Mesenchymal stem cell (in vitro differentiated cells and primary cell): ENCODE measurements around the gene BSCL2.
A peak's percentile ranks its signal among the peaks of the same experiment; 100 is the strongest.
"Not testable (repeated sequence)": the region's sequence is repeated elsewhere in the genome, so short reads cannot be mapped to it uniquely, and the experiment has no call there.

Experiments
- DNase-seq: peaks from one replicate; pipeline ENCODE4 v3.0.0-alpha.2; 2013
- H2AFZ ChIP-seq: one replicate; pipeline ENCODE4 v1.6.1; 2013; ENCODE audit warnings: low read depth, mild to moderate bottlenecking, control low read depth, inconsistent platforms, low read length, moderate library complexity
- H2AK5ac ChIP-seq: 2 replicates; pipeline ENCODE4 v1.6.1; 2013; ENCODE audit warnings: low read length, moderate library complexity, mild to moderate bottlenecking, inconsistent platforms; ENCODE audit not compliant: severe bottlenecking
- H2BK120ac ChIP-seq: one replicate; pipeline ENCODE4 v1.6.1; 2013; ENCODE audit warnings: low read depth, mild to moderate bottlenecking, inconsistent platforms, low read length, moderate library complexity
- H2BK12ac ChIP-seq, 2 experiments: one replicate each; pipeline ENCODE4 v1.6.1; 2013; ENCODE audit warnings: inconsistent platforms in 2 of 2, low read length in 2 of 2, mild to moderate bottlenecking in 2 of 2, moderate library complexity in 2 of 2, control low read depth in 1 of 2
- H2BK15ac ChIP-seq: one replicate; pipeline ENCODE4 v1.6.1; 2013; ENCODE audit warnings: mild to moderate bottlenecking, low read depth, inconsistent platforms; ENCODE audit not compliant: poor library complexity, severe bottlenecking
- H2BK5ac ChIP-seq: 2 replicates; pipeline ENCODE4 v1.6.1; 2013; ENCODE audit warnings: low read depth, mild to moderate bottlenecking, low read length, control low read depth, inconsistent platforms; ENCODE audit not compliant: poor library complexity, severe bottlenecking
- H3K14ac ChIP-seq, 2 experiments: one replicate each; pipeline ENCODE4 v1.6.1; 2013; ENCODE audit warnings: inconsistent platforms in 2 of 2, low read length in 2 of 2, control low read depth in 1 of 2, mild to moderate bottlenecking in 1 of 2, moderate library complexity in 1 of 2
- H3K18ac ChIP-seq, 2 experiments: one replicate each; pipeline ENCODE4 v1.6.1; 2013; ENCODE audit warnings: inconsistent platforms in 2 of 2, low read length in 2 of 2, control low read depth in 1 of 2, low read depth in 1 of 2, mild to moderate bottlenecking in 1 of 2
- H3K23ac ChIP-seq, 2 experiments: one replicate each; pipeline ENCODE4 v1.6.1; 2013; ENCODE audit warnings: inconsistent platforms in 2 of 2, low read length in 2 of 2, mild to moderate bottlenecking in 2 of 2, moderate library complexity in 2 of 2, control low read depth in 1 of 2
- H3K27ac ChIP-seq: 2 replicates; pipeline ENCODE4 v1.5.1; 2013; ENCODE audit warnings: mild to moderate bottlenecking, moderate library complexity, low read length, control low read depth, inconsistent platforms; ENCODE audit not compliant: poor library complexity, severe bottlenecking
- H3K27me3 ChIP-seq, 2 experiments: 2 replicates each; pipeline versions ENCODE4 v1.6.1 to v1.7.0; 2013; ENCODE audit warnings: low read length in 2 of 2, mild to moderate bottlenecking in 2 of 2, moderate library complexity in 2 of 2, control low read depth in 1 of 2, inconsistent platforms in 1 of 2; ENCODE audit not compliant: control insufficient read depth in 1 of 2, insufficient read depth in 1 of 2
- H3K36me3 ChIP-seq, 2 experiments: 2 replicates each; pipeline versions ENCODE4 v1.6.1 to v1.7.0; 2013; ENCODE audit warnings: low read length in 2 of 2, control low read depth in 1 of 2, inconsistent platforms in 1 of 2, low read depth in 1 of 2, mild to moderate bottlenecking in 1 of 2; ENCODE audit not compliant: insufficient read depth in 2 of 2, control insufficient read depth in 1 of 2
- H3K4ac ChIP-seq, 2 experiments: one replicate each; pipeline ENCODE4 v1.6.1; 2013; ENCODE audit warnings: inconsistent platforms in 2 of 2, low read length in 2 of 2, mild to moderate bottlenecking in 2 of 2, moderate library complexity in 2 of 2, control low read depth in 1 of 2, low read depth in 1 of 2
- H3K4me1 ChIP-seq: 2 replicates; pipeline ENCODE4 v1.6.1; 2013; ENCODE audit warnings: low read depth, low read length, control low read depth; ENCODE audit not compliant: control insufficient read depth, insufficient read depth
- H3K4me2 ChIP-seq: 2 replicates; pipeline ENCODE4 v1.6.1; 2013; ENCODE audit warnings: low read length, mild to moderate bottlenecking, inconsistent platforms; ENCODE audit not compliant: poor library complexity, severe bottlenecking
- H3K4me3 ChIP-seq, 2 experiments: 2 replicates each; pipeline versions ENCODE4 v1.5.1 to v1.7.0; 2013; ENCODE audit warnings: low read length in 2 of 2, mild to moderate bottlenecking in 2 of 2, control low read depth in 1 of 2, low read depth in 1 of 2; ENCODE audit not compliant: insufficient read depth in 1 of 2
- H3K79me1 ChIP-seq: replicated peaks from 2 replicates; pipeline ENCODE4 v1.6.1; 2013; ENCODE audit warnings: mild to moderate bottlenecking, control low read depth, low read length, inconsistent platforms; ENCODE audit not compliant: poor library complexity, severe bottlenecking
- H3K9ac ChIP-seq: 2 replicates; pipeline ENCODE4 v1.7.0; 2013; ENCODE audit warnings: mild to moderate bottlenecking, low read length, moderate library complexity
- H3K9me3 ChIP-seq: 2 replicates; pipeline ENCODE4 v1.7.0; 2013; ENCODE audit warnings: mild to moderate bottlenecking, low read length; ENCODE audit not compliant: control insufficient read depth
- H4K8ac ChIP-seq: one replicate; pipeline ENCODE4 v1.6.1; 2013; ENCODE audit warnings: inconsistent platforms, mild to moderate bottlenecking, low read length, moderate library complexity
- H4K91ac ChIP-seq: one replicate; pipeline ENCODE4 v1.6.1; 2013; ENCODE audit warnings: mild to moderate bottlenecking, low read length, inconsistent platforms
- WGBS: methylation state at CpG from one replicate; pipeline ENCODE4 v1.1.7; 2013; ENCODE audit warnings: mixed read lengths; 5-methylcytosine and 5-hydroxymethylcytosine counted together

BSCL2 gene

GRCh38 chr11:62677714-62678113, 29.5 kb downstream of the BSCL2 start:
- Histone ChIP-seq H3K9me3 (no peaks in the 10 kb centered on the region), H3K4me1 (peaks cover 11% of the 10 kb centered on the region), H2BK15ac (no peak overlapping the region), H3K4ac (no peak overlapping the region), H3K18ac (no peak overlapping the region), H3K79me1 (peaks cover 9% of the 10 kb centered on the region), H3K14ac (no peak overlapping the region), H3K4me3 (peak overlapping the region in 1 of 2 experiments; percentile 98), H2BK5ac (no peak overlapping the region), H2BK120ac (no peak overlapping the region), H3K36me3 (peaks cover 16 to 37% of the 10 kb centered on the region in 2 experiments), H3K9ac (peak overlapping the region; percentile 98), H3K27ac (no peak overlapping the region), H4K91ac (no peak overlapping the region), H3K27me3 (no peaks in the 10 kb centered on the region), H4K8ac (no peak overlapping the region), H2BK12ac (no peak overlapping the region), H3K23ac (no peak overlapping the region), H2AK5ac (no peak overlapping the region), H2AFZ (no peak overlapping the region), H3K4me2 (peak overlapping the region; percentile 69)
- WGBS: 91% methylated on average over 15 of the region's 15 CpGs
- no peak for DNase-seq

GRCh38 chr11:62677156-62677555, 30.1 kb downstream of the BSCL2 start:
- Histone ChIP-seq H4K91ac (no peak overlapping the region), H3K27ac (no peak overlapping the region), H3K36me3 (peaks cover 16 to 37% of the 10 kb centered on the region in 2 experiments), H4K8ac (no peak overlapping the region), H3K9me3 (no peaks in the 10 kb centered on the region), H2BK120ac (no peak overlapping the region), H3K79me1 (peaks cover 8% of the 10 kb centered on the region), H2AFZ (no peak overlapping the region), H3K23ac (no peak overlapping the region), H2BK5ac (no peak overlapping the region), H3K27me3 (no peaks in the 10 kb centered on the region), H3K4me2 (no peak overlapping the region), H2AK5ac (no peak overlapping the region), H3K4me3 (peak overlapping the region in 1 of 2 experiments; percentile 98), H3K18ac (no peak overlapping the region), H3K4me1 (peaks cover 15% of the 10 kb centered on the region), H3K14ac (no peak overlapping the region), H3K9ac (peak overlapping the region; percentile 98), H2BK12ac (no peak overlapping the region), H2BK15ac (no peak overlapping the region), H3K4ac (no peak overlapping the region)
- WGBS: 89% methylated on average over 6 of the region's 6 CpGs
- no peak for DNase-seq

- no peak overlapping the region for H3K14ac ChIP-seq
- H3K4me2 ChIP-seq: no peak overlapping the region
- no peak overlapping the region for H3K4me3 ChIP-seq
- DNase-seq: no peak
- H2BK12ac ChIP-seq: no peak overlapping the region
- no peak overlapping the region for H2AK5ac ChIP-seq
- peaks cover 8% of the 10 kb centered on the region for H3K79me1 ChIP-seq
- no peak overlapping the region for H2BK5ac ChIP-seq
- no peak overlapping the region for H3K18ac ChIP-seq
- no peak overlapping the region for H2AFZ ChIP-seq
- no peak overlapping the region for H3K23ac ChIP-seq
- H3K36me3 ChIP-seq: peaks cover 16 to 37% of the 10 kb centered on the region in 2 experiments
- H3K27ac ChIP-seq: no peak overlapping the region
- 78% methylated on average over 6 of the region's 6 CpGs for WGBS
- no peak overlapping the region for H2BK15ac ChIP-seq
- no peak overlapping the region for H3K4ac ChIP-seq
- no peak overlapping the region for H4K8ac ChIP-seq
- H3K9me3 ChIP-seq: no peaks in the 10 kb centered on the region
- H3K9ac ChIP-seq: peak overlapping the region; percentile 98
- no peak overlapping the region for H4K91ac ChIP-seq
- no peaks in the 10 kb centered on the region for H3K27me3 ChIP-seq
- H2BK120ac ChIP-seq: no peak overlapping the region
- peaks cover 15% of the 10 kb centered on the region for H3K4me1 ChIP-seq
These were observed 30.5 kb downstream of the BSCL2 start for GRCh38 chr11:62676698-62677097.

- 85% methylated on average over 10 of the region's 10 CpGs for WGBS
These were observed 31.8 kb downstream of the BSCL2 start for GRCh38 chr11:62675415-62675814.

More at GRCh38 chr11:62675415-62675814, 31.8 kb downstream of the BSCL2 start:
- not testable (repeated sequence) for H2AFZ ChIP-seq, H3K4me3 ChIP-seq, DNase-seq, H3K23ac ChIP-seq, H3K4me2 ChIP-seq, H3K27ac ChIP-seq, H3K14ac ChIP-seq, H2AK5ac ChIP-seq, H2BK15ac ChIP-seq, H3K4ac ChIP-seq, H4K91ac ChIP-seq, H3K27me3 ChIP-seq, H3K9ac ChIP-seq, H3K79me1 ChIP-seq, H2BK120ac ChIP-seq, H2BK12ac ChIP-seq, H3K18ac ChIP-seq, H4K8ac ChIP-seq, H2BK5ac ChIP-seq, H3K9me3 ChIP-seq
- peaks cover 16 to 37% of the 10 kb centered on the region in 2 experiments for H3K36me3 ChIP-seq
- H3K4me1 ChIP-seq: peaks cover 17% of the 10 kb centered on the region
